Mucosa of rectum (tissue), 2 donors: ENCODE results near the gene SAMD4A.

Experiments used
- H3K27ac ChIP-seq, 2 donors: one replicate each; pipeline ENCODE4 v1.7.0; 2013; ENCODE audit warnings: inconsistent platforms in 2 of 2, low read depth in 2 of 2, low read length in 2 of 2
- H3K27me3 ChIP-seq, 2 donors: one replicate each; pipeline ENCODE4 v1.7.0; 2013; ENCODE audit warnings: low read length in 2 of 2; ENCODE audit not compliant: control insufficient read depth in 2 of 2, insufficient read depth in 2 of 2
- H3K36me3 ChIP-seq, 2 donors: one replicate each; pipeline ENCODE4 v1.7.0; 2013; ENCODE audit warnings: low read length in 2 of 2; ENCODE audit not compliant: control insufficient read depth in 2 of 2, insufficient read depth in 2 of 2
- H3K4me1 ChIP-seq, 2 donors: one replicate each; pipeline ENCODE4 v1.7.0; 2013; ENCODE audit warnings: low read length in 2 of 2, mild to moderate bottlenecking in 1 of 2; ENCODE audit not compliant: control insufficient read depth in 2 of 2, insufficient read depth in 2 of 2
- H3K4me3 ChIP-seq, 2 donors: one replicate each; pipeline ENCODE4 v1.7.0; 2013; ENCODE audit warnings: low read length in 2 of 2
- H3K9ac ChIP-seq, 2 donors: one replicate each; pipeline ENCODE4 v1.7.0; 2013; ENCODE audit warnings: low read length in 2 of 2, low read depth in 1 of 2, mild to moderate bottlenecking in 1 of 2
- H3K9me3 ChIP-seq, 2 donors: one replicate each; pipeline ENCODE4 v1.7.0; 2013; ENCODE audit warnings: low read length in 2 of 2; ENCODE audit not compliant: control insufficient read depth in 2 of 2
- donor health status: healthy.
- donor health status: Normal muscosa, but diverticular disease.

Gene SAMD4A

GRCh38 chr14:54782751-54783659 is 216.1 kb downstream of the SAMD4A start:
- Histone ChIP-seq H3K27me3 (no peaks in the 10 kb centered on the region), H3K4me1 (no peaks in the 10 kb centered on the region), H3K9ac (no peak overlapping the region), H3K36me3 (peaks cover 0 to 8% of the 10 kb centered on the region in 2 donors), H3K4me3 (no peak overlapping the region), H3K27ac (no peak overlapping the region), H3K9me3 (no peaks in the 10 kb centered on the region)

- H3K9me3 ChIP-seq, result no peaks in the 10 kb centered on the region
- no peak overlapping the region for H3K27ac ChIP-seq
- H3K36me3 ChIP-seq, result peaks cover 0 to 8% of the 10 kb centered on the region in 2 donors
- no peak overlapping the region for H3K4me3 ChIP-seq
- no peaks in the 10 kb centered on the region for H3K27me3 ChIP-seq
- no peaks in the 10 kb centered on the region for H3K4me1 ChIP-seq
- H3K9ac ChIP-seq, result no peak overlapping the region
Measured at GRCh38 chr14:54783660-54784015, 216.7 kb downstream of the SAMD4A start.

GRCh38 chr14:54784060-54784459 is 217.1 kb downstream of the SAMD4A start:
- peaks cover 0 to 8% of the 10 kb centered on the region in 2 donors for H3K36me3 ChIP-seq
- no peak overlapping the region for H3K27ac ChIP-seq
- H3K9ac ChIP-seq, result no peak overlapping the region
- no peaks in the 10 kb centered on the region for H3K27me3 ChIP-seq
- H3K4me3 ChIP-seq, result no peak overlapping the region
- no peaks in the 10 kb centered on the region for H3K4me1 ChIP-seq
- H3K9me3 ChIP-seq, result no peaks in the 10 kb centered on the region

- no peaks in the 10 kb centered on the region for H3K4me1 ChIP-seq
- H3K9ac ChIP-seq, result no peak overlapping the region
- H3K9me3 ChIP-seq, result no peaks in the 10 kb centered on the region
- H3K36me3 ChIP-seq, result peaks cover 0 to 9% of the 10 kb centered on the region in 2 donors
- H3K27me3 ChIP-seq, result no peaks in the 10 kb centered on the region
- no peak overlapping the region for H3K4me3 ChIP-seq
- H3K27ac ChIP-seq, result no peak overlapping the region
Measured at GRCh38 chr14:54784657-54785056, 217.7 kb downstream of the SAMD4A start.

GRCh38 chr14:54785136-54785777 is 218.3 kb downstream of the SAMD4A start:
- Histone ChIP-seq H3K36me3 (peaks cover 0 to 12% of the 10 kb centered on the region in 2 donors), H3K27me3 (no peaks in the 10 kb centered on the region), H3K4me3 (no peak overlapping the region), H3K4me1 (no peaks in the 10 kb centered on the region), H3K27ac (no peak overlapping the region), H3K9ac (no peak overlapping the region), H3K9me3 (no peaks in the 10 kb centered on the region)

GRCh38 chr14:54785778-54786770 is 219.1 kb downstream of the SAMD4A start:
- Histone ChIP-seq H3K36me3 (peaks cover 0 to 15% of the 10 kb centered on the region in 2 donors), H3K4me1 (no peaks in the 10 kb centered on the region), H3K4me3 (no peak overlapping the region), H3K9me3 (no peaks in the 10 kb centered on the region), H3K27me3 (no peaks in the 10 kb centered on the region), H3K9ac (no peak overlapping the region), H3K27ac (no peak overlapping the region)

- Histone ChIP-seq H3K27me3 (no peaks in the 10 kb centered on the region), H3K4me1 (no peaks in the 10 kb centered on the region), H3K9ac (no peak overlapping the region), H3K36me3 (peaks cover 0 to 15% of the 10 kb centered on the region in 2 donors), H3K9me3 (no peaks in the 10 kb centered on the region), H3K27ac (no peak overlapping the region), H3K4me3 (no peak overlapping the region)
Measured at GRCh38 chr14:54786838-54787237, 219.9 kb downstream of the SAMD4A start.

GRCh38 chr14:54787261-54787660 is 220.3 kb downstream of the SAMD4A start:
- Histone ChIP-seq H3K36me3 (peaks cover 0 to 15% of the 10 kb centered on the region in 2 donors), H3K4me1 (no peaks in the 10 kb centered on the region), H3K27ac (no peak overlapping the region), H3K9me3 (no peaks in the 10 kb centered on the region), H3K4me3 (no peak overlapping the region), H3K9ac (no peak overlapping the region), H3K27me3 (no peaks in the 10 kb centered on the region)

GRCh38 chr14:54788701-54789100 is 221.8 kb downstream of the SAMD4A start:
- no peaks in the 10 kb centered on the region for H3K27me3 ChIP-seq
- peaks cover 0 to 15% of the 10 kb centered on the region in 2 donors for H3K36me3 ChIP-seq
- H3K9me3 ChIP-seq, result no peaks in the 10 kb centered on the region
- no peak overlapping the region for H3K9ac ChIP-seq
- H3K4me1 ChIP-seq, result no peaks in the 10 kb centered on the region
- H3K27ac ChIP-seq, result no peak overlapping the region
- no peak overlapping the region for H3K4me3 ChIP-seq
